ENCODE results near the gene ATXN7. TPM values are rescaled to one million over a fixed set of nuclear protein-coding genes. Genes with fewer than 3 reads are reported as not detected.

The ATXN7 gene
- total RNA-seq, 1 donor from 2014 or later, result 22.1 TPM

DNA sequence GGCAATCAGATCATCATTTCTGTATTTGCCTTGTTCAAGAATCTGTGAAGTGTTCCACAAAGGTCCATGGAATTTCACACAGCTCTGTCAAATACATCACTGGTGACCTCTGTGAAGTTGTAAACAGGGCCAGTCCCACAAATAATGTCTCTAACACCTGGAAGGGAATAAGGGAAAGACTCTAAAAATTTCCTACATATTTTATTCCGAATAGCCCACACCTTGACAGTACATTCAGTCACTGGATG is 44.6 kb upstream of the ATXN7 start, which contains the start of gene C3orf49:
C3orf49 (plus strand) TSS at position 149 of the 248 bp plus-strand sequence. CDS start 173 bp downstream, outside the sequence.
- Mint-ChIP-seq H3K36me3 (ENCODE audit: unreplicated experiment) (no peaks in the 10 kb centered on the region), H3K9me3 (ENCODE audit: unreplicated experiment) (no peaks in the 10 kb centered on the region), H3K4me1 (ENCODE audit: low read depth, unreplicated experiment) (peaks cover 2% of the 10 kb centered on the region), H3K27ac (ENCODE audit: unreplicated experiment) (no peak within 1 kb of the TSS), H3K27me3 (ENCODE audit: unreplicated experiment) (no peaks in the 10 kb centered on the region), H3K4me3 (ENCODE audit: unreplicated experiment) (no peak within 1 kb of the TSS)
- TF ChIP-seq, protein P1, sequence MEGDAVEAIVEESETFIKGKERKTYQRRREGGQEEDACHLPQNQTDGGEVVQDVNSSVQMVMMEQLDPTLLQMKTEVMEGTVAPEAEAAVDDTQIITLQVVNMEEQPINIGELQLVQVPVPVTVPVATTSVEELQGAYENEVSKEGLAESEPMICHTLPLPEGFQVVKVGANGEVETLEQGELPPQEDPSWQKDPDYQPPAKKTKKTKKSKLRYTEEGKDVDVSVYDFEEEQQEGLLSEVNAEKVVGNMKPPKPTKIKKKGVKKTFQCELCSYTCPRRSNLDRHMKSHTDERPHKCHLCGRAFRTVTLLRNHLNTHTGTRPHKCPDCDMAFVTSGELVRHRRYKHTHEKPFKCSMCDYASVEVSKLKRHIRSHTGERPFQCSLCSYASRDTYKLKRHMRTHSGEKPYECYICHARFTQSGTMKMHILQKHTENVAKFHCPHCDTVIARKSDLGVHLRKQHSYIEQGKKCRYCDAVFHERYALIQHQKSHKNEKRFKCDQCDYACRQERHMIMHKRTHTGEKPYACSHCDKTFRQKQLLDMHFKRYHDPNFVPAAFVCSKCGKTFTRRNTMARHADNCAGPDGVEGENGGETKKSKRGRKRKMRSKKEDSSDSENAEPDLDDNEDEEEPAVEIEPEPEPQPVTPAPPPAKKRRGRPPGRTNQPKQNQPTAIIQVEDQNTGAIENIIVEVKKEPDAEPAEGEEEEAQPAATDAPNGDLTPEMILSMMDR (IDR thresholded peaks at IDR 0.05; ENCODE audit: partially characterized antibody, unreplicated experiment), result no peak
- no peak for DNase-seq

DNA sequence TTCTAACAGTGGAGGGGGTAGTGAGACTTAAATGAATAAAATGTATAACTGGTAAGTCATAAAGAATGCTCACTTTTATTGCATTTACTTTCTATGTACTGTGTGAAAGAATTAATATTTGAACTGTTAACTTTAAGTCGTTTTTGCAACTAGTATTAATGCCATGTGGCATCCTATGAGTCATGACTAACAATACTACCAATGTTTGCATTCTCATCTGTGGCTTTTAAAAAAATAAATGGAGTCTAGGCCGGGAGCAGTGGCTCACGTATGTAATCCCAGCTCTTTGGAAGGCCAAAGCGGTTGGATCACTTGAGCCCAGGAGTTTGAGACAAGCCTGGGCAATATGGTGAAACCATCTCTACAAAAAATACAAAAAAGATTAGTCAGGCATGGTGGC is 39.4 kb upstream of the ATXN7 start:
- H3K27me3 Mint-ChIP-seq (ENCODE audit: unreplicated experiment), result no peaks in the 10 kb centered on the region
- H3K9me3 Mint-ChIP-seq (ENCODE audit: unreplicated experiment), result no peaks in the 10 kb centered on the region
- no peak for DNase-seq
- TF ChIP-seq, protein P1 (IDR thresholded peaks at IDR 0.05; ENCODE audit: partially characterized antibody, unreplicated experiment), result no peak
- no peak overlapping the region for H3K27ac Mint-ChIP-seq (ENCODE audit: unreplicated experiment)
- H3K4me3 Mint-ChIP-seq (ENCODE audit: unreplicated experiment), result no peak overlapping the region
- peaks cover 3% of the 10 kb centered on the region for H3K36me3 Mint-ChIP-seq (ENCODE audit: unreplicated experiment)
- H3K4me1 Mint-ChIP-seq (ENCODE audit: low read depth, unreplicated experiment), result no peaks in the 10 kb centered on the region

DNA sequence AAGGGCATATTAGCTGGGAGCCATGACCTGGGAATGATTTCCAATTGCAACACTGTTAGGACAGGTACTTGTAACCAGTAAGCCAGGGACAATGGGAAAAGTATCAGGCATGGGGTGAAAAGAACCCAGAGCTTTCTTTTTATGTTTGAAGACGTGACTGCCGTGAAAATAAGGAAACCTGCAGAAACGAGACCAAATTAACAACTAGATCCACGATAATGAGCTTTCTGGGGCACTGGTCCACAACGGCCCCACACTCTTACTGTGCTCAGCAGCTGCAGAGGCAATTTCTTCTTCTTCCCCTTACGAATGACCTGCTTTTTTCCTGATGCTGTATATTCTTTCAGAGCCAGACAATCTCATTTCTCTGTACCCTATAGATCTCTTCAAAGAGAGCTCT is 33.1 kb upstream of the ATXN7 start:
- Mint-ChIP-seq H3K27me3 (ENCODE audit: unreplicated experiment) (no peaks in the 10 kb centered on the region), H3K4me1 (ENCODE audit: low read depth, unreplicated experiment) (no peaks in the 10 kb centered on the region), H3K27ac (ENCODE audit: unreplicated experiment) (no peak overlapping the region), H3K4me3 (ENCODE audit: unreplicated experiment) (no peak overlapping the region), H3K36me3 (ENCODE audit: unreplicated experiment) (peaks cover 6% of the 10 kb centered on the region), H3K9me3 (ENCODE audit: unreplicated experiment) (no peaks in the 10 kb centered on the region)
- DNase-seq, result no peak
- TF ChIP-seq, protein P1 (IDR thresholded peaks at IDR 0.05; ENCODE audit: partially characterized antibody, unreplicated experiment), result no peak

DNA sequence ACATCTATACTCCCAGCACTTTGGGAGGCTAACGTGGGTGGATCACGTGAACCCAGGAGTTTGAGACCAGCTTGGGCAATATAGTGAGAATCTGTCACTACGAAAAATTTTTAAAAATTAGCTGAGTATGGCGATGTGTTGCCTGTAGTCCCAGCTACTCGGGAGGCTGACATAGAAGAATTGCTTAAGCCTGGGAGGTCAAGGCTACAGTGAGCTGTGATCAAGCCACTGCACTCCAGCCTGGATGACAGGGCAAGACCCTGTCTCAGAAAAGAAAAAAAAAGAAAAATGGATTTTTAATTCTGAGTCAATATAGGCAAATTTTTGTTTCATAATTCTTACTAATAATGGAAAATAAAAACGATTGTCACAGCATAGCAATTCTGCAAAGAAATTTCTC is 31.3 kb upstream of the ATXN7 start:
- TF ChIP-seq, protein P1 (IDR thresholded peaks at IDR 0.05; ENCODE audit: partially characterized antibody, unreplicated experiment), result no peak
- Mint-ChIP-seq H3K27me3 (ENCODE audit: unreplicated experiment) (no peaks in the 10 kb centered on the region), H3K4me1 (ENCODE audit: low read depth, unreplicated experiment) (no peaks in the 10 kb centered on the region), H3K9me3 (ENCODE audit: unreplicated experiment) (no peaks in the 10 kb centered on the region), H3K4me3 (ENCODE audit: unreplicated experiment) (no peak overlapping the region), H3K36me3 (ENCODE audit: unreplicated experiment) (peaks cover 6% of the 10 kb centered on the region), H3K27ac (ENCODE audit: unreplicated experiment) (no peak overlapping the region)
- no peak for DNase-seq

- Mint-ChIP-seq H3K27ac (ENCODE audit: unreplicated experiment) (no peak overlapping the region), H3K27me3 (ENCODE audit: unreplicated experiment) (peaks cover 1% of the 10 kb centered on the region), H3K4me1 (ENCODE audit: low read depth, unreplicated experiment) (no peaks in the 10 kb centered on the region), H3K9me3 (ENCODE audit: unreplicated experiment) (no peaks in the 10 kb centered on the region), H3K36me3 (ENCODE audit: unreplicated experiment) (no peaks in the 10 kb centered on the region), H3K4me3 (ENCODE audit: unreplicated experiment) (no peak overlapping the region)
- TF ChIP-seq, protein P1 (IDR thresholded peaks at IDR 0.05; ENCODE audit: partially characterized antibody, unreplicated experiment), result no peak
- no peak for DNase-seq
Observed at GRCh38 chr3:63841704-63842103, 22.0 kb upstream of the ATXN7 start.
